Measurements from ENCODE around the gene PRM3. TPM values are rescaled to one million over a fixed set of nuclear protein-coding genes. Genes with fewer than 3 reads are reported as not detected.

The PRM3 gene
- total and polyA plus RNA-seq, 2 experiments from 2014 or later = not detected

DNA sequence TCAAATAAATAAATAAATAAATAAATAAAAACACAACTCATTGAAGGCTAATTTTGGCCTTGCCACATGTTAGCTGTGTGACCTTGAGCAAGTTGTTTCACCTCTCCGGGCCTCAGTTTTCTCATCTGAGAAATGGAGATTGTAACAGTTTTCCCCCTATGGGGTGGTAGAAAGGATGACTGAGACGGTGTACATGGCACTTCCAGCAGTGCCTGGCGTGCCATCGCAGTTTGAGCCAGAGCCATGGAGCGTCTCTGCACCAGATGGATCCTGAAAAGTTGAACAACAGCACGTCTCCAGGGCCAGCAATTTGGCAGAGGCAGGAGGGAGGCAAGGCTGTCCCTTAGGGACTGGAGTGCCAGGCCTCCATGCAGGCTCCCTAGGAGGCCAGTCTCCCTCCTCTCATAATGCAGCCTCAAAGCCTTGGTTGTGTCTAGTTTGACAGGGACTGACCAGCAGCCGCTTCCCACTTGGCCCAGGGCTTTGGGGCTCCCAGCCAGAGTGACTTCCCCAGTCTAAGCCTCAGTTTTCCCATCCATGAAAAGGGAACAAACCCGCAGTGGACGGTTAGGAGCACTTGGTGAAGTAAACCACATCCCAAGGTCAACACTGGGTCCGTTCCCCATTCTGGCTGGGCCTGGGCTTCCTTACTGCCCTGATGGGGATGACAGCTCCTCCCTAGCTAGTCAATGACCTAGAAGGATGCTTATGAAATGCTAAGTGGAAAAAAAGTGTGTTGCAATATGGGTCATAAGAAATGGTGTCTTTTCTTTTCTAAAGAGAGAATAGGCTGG is 36.8 kb downstream of the PRM3 start:
- WGBS, 2 experiments (ENCODE audit: low coverage in 1 of 2, low lambda C conversion rate in 2 of 2, missing lambda C conversion rate in 2 of 2) = 59 to 64% methylated on average over 10 of the region's 10 CpGs
- DNase-seq = no peak
- Histone ChIP-seq H3K9me2 (ENCODE audit: insufficient read depth) (no peaks in the 10 kb centered on the region), H4K20me1 (ENCODE audit: insufficient read depth) (no peaks in the 10 kb centered on the region), H3K36me3 (ENCODE audit: low read depth) (no peaks in the 10 kb centered on the region), H3K79me2 (ENCODE audit: insufficient read depth) (no peaks in the 10 kb centered on the region), H2AFZ (no peak overlapping the region), H3K27ac (no peak overlapping the region), H3F3A (ENCODE audit: insufficient read depth) (no peaks in the 10 kb centered on the region), H3K9me3 (ENCODE audit: low read depth) (no peaks in the 10 kb centered on the region), H3K4me2 (ENCODE audit: unreplicated experiment) (no peak overlapping the region), H3K4me1 (ENCODE audit: insufficient read depth) (peaks cover 3% of the 10 kb centered on the region; the same call in 1 of the 2 replicates), H3K4me3 (no peak overlapping the region), H3K9ac (no peak overlapping the region), H3K27me3 (replicated peaks; ENCODE audit: insufficient read depth) (0 out of 2 replicates have a peak, but pooled peaks cover under 1% of the 10 kb centered on the region)
- in situ Hi-C loops (cut with MboI) = no loop called here
- TF ChIP-seq EZH2phosphoT487 (IDR thresholded peaks at IDR 0.05; ENCODE audit: insufficient read depth, low read depth) = no peak
- no peak for TF ChIP-seq EZH2 (IDR thresholded peaks at IDR 0.05; ENCODE audit: insufficient read depth, poor library complexity, severe bottlenecking)

DNA sequence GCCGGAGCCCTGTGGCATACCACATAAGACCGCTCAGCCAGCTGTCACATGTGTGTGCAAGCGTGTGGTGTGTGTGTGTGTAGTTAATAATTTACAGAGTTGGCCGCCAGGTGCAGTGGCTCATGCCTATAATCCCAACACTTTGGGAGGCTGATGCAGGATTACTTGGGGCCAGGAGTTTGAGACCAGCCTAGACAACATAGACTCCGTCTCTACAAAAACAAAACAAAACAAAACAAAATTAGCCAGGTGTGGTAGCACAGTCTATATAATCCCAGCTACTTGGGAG is 37.8 kb downstream of the PRM3 start:
- Histone ChIP-seq H3K9me3 (ENCODE audit: low read depth) (no peaks in the 10 kb centered on the region), H3K9me2 (ENCODE audit: insufficient read depth) (no peaks in the 10 kb centered on the region), H3K9ac (no peak overlapping the region), H3K27me3 (replicated peaks; ENCODE audit: insufficient read depth) (no peaks in the 10 kb centered on the region), H3K4me2 (ENCODE audit: unreplicated experiment) (no peak overlapping the region), H3F3A (ENCODE audit: insufficient read depth) (no peaks in the 10 kb centered on the region), H3K79me2 (ENCODE audit: insufficient read depth) (no peaks in the 10 kb centered on the region), H3K4me1 (ENCODE audit: insufficient read depth) (peaks cover 3% of the 10 kb centered on the region; the same call in 1 of the 2 replicates), H3K4me3 (no peak overlapping the region), H3K36me3 (ENCODE audit: low read depth) (no peaks in the 10 kb centered on the region), H2AFZ (no peak overlapping the region), H4K20me1 (ENCODE audit: insufficient read depth) (no peaks in the 10 kb centered on the region), H3K27ac (no peak overlapping the region)
- 92 to 98% methylated on average over 5 of the region's 5 CpGs for WGBS, 2 experiments (ENCODE audit: low coverage in 1 of 2, low lambda C conversion rate in 2 of 2, missing lambda C conversion rate in 2 of 2)
- TF ChIP-seq EZH2 (IDR thresholded peaks at IDR 0.05; ENCODE audit: insufficient read depth, poor library complexity, severe bottlenecking) = no peak
- in situ Hi-C loops (cut with MboI) = no loop called here
- DNase-seq = no peak

DNA sequence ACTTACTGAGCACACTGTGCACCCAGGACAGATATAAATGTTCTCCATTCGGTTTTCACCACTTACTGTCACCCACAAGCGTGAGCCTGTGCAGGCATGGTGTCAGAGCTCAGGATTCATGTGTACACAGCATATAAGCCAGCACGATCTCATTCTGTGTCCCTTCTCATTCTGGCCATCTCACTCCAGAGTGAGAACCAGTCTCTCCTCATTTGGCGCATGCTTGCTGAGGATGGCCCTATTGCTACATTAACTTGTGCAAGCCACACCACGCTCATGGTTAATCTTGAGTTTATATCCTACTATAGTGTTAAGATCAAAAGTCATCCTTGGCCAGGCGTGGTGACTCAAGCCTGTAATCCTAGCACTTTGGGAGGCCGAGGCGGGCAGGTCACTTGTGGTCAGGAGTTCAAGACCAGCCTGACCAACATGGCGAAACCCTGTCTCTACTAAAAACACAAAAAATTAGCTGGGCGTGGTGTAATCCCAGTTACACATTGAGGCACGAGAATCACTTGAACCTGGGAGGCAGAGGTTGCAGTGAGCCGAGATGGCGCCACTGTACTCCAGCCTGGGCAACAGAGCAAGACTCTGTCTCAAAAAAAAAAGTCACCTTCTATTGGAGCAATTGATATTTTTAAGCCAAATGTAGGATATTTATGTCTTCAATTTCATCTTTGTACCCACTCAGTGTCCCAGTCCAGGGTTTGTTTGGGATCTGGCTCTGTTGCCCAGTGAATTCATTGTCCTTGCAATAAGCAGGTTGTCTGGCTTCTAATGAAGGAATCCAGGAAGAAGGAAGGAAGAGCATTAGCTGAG is 38.3 kb downstream of the PRM3 start:
- in situ Hi-C loops (cut with MboI) = no loop called here
- Histone ChIP-seq H3F3A (ENCODE audit: insufficient read depth) (no peaks in the 10 kb centered on the region), H3K36me3 (ENCODE audit: low read depth) (no peaks in the 10 kb centered on the region), H2AFZ (no peak overlapping the region), H3K4me3 (no peak overlapping the region), H3K9me3 (ENCODE audit: low read depth) (no peaks in the 10 kb centered on the region), H3K4me2 (ENCODE audit: unreplicated experiment) (no peak overlapping the region), H3K27me3 (replicated peaks; ENCODE audit: insufficient read depth) (no peaks in the 10 kb centered on the region), H4K20me1 (ENCODE audit: insufficient read depth) (no peaks in the 10 kb centered on the region), H3K9me2 (ENCODE audit: insufficient read depth) (no peaks in the 10 kb centered on the region), H3K79me2 (ENCODE audit: insufficient read depth) (no peaks in the 10 kb centered on the region), H3K9ac (no peak overlapping the region), H3K27ac (no peak overlapping the region), H3K4me1 (ENCODE audit: insufficient read depth) (peaks cover 3% of the 10 kb centered on the region; the same call in 1 of the 2 replicates)
- 92 to 93% methylated on average over 13 of the region's 13 CpGs for WGBS, 2 experiments (ENCODE audit: low coverage in 1 of 2, low lambda C conversion rate in 2 of 2, missing lambda C conversion rate in 2 of 2)
- TF ChIP-seq EZH2phosphoT487 (IDR thresholded peaks at IDR 0.05; ENCODE audit: insufficient read depth, low read depth) = no peak
- TF ChIP-seq EZH2 (IDR thresholded peaks at IDR 0.05; ENCODE audit: insufficient read depth, poor library complexity, severe bottlenecking) = no peak
- no peak for DNase-seq

DNA sequence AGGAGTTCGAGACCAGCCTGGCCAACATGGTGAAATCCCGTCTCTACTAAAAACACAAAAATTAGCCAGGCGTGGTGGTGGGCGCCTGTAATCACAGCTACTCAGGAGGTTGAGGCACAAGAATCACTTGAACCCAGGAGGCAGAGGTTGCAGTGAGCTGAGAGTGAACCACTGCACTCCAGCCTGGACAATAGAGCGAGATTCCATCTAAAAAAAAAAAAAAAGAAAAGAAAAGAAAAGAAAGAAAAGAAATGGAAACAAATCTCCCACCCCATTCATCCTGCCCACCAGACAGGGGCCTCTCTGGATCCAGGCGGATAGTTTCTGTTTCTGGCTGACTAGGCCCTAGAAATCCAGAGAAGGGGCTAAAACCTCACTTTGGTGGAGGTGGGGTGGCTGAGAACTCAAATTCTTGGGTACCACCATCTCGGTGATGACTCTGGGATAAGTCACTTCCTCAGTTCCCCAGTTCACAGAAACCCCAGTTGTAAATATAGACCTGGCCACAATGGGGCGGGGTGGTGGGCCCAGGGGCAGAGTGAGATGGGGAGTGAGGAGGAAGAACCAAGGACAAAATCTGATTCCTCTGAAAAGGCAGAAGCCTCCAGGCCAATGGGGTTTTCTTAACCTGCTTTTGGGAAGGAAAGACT is 39.6 kb downstream of the PRM3 start:
- peaks cover 3% of the 10 kb centered on the region; the same call in 1 of the 2 replicates for H3K4me1 ChIP-seq (ENCODE audit: insufficient read depth)
- H3K9me2 ChIP-seq (ENCODE audit: insufficient read depth) = no peaks in the 10 kb centered on the region
- WGBS, 2 experiments (ENCODE audit: low coverage in 1 of 2, low lambda C conversion rate in 2 of 2, missing lambda C conversion rate in 2 of 2) = 82 to 87% methylated on average over 7 to 8 of the region's 8 CpGs
- no peaks in the 10 kb centered on the region for H3F3A ChIP-seq (ENCODE audit: insufficient read depth)
- DNase-seq = no peak
- H3K4me3 ChIP-seq = no peak overlapping the region
- H3K4me2 ChIP-seq (ENCODE audit: unreplicated experiment) = no peak overlapping the region
- H3K79me2 ChIP-seq (ENCODE audit: insufficient read depth) = no peaks in the 10 kb centered on the region
- no peak overlapping the region for H3K27ac ChIP-seq
- no peaks in the 10 kb centered on the region for H3K36me3 ChIP-seq (ENCODE audit: low read depth)
- in situ Hi-C loops (cut with MboI) = no loop called here
- no peak overlapping the region for H2AFZ ChIP-seq
- no peaks in the 10 kb centered on the region for H4K20me1 ChIP-seq (ENCODE audit: insufficient read depth)
- no peaks in the 10 kb centered on the region for H3K9me3 ChIP-seq (ENCODE audit: low read depth)
- H3K27me3 ChIP-seq (replicated peaks; ENCODE audit: insufficient read depth) = no peaks in the 10 kb centered on the region
- TF ChIP-seq EZH2phosphoT487 (IDR thresholded peaks at IDR 0.05; ENCODE audit: insufficient read depth, low read depth) (no peak), EZH2 (IDR thresholded peaks at IDR 0.05; ENCODE audit: insufficient read depth, poor library complexity, severe bottlenecking) (no peak)
- H3K9ac ChIP-seq = no peak overlapping the region

Measured in GM23248 (cell line).